SU-DHL-6 (cell line): ENCODE results near the gene GALNT15.

Experiments used
- H2AFZ ChIP-seq: fragments of 200-600 bp; sonication (generic); 2 replicates; pipeline ENCODE4 v1.6.1; 2014; ENCODE audit warnings: low read depth, mild to moderate bottlenecking, moderate library complexity, mixed read lengths, antibody characterized with exemption, low read length; ENCODE audit not compliant: severe bottlenecking
- H3F3A ChIP-seq: fragments of 200-600 bp; shearing (Covaris generic); 2 replicates; pipeline ENCODE4 v1.6.0; 2016; ENCODE audit warnings: antibody characterized with exemption, mild to moderate bottlenecking; ENCODE audit not compliant: insufficient read depth
- H3K27ac ChIP-seq: fragments of 200-600 bp; sonication (generic); 2 replicates; pipeline ENCODE4 v1.5.1; 2016; ENCODE audit warnings: low read depth, mild to moderate bottlenecking, low read length, moderate library complexity, mixed read lengths
- H3K27me3 ChIP-seq: fragments of 200-600 bp; sonication (generic), shearing (Covaris generic); 2 replicates; pipeline ENCODE4 v1.6.0; 2014; ENCODE audit warnings: mild to moderate bottlenecking, low read length
- H3K36me3 ChIP-seq: fragments of 200-600 bp; sonication (generic); 2 replicates; pipeline ENCODE4 v1.6.1; 2014; ENCODE audit warnings: mild to moderate bottlenecking, low read length, mixed read lengths
- H3K4me2 ChIP-seq: fragments of 300-600, 200-600 bp; shearing (Covaris generic), sonication (generic); 2 replicates; pipeline ENCODE4 v1.6.0; 2014; ENCODE audit warnings: low read length, low read depth, mild to moderate bottlenecking; ENCODE audit not compliant: poor library complexity, severe bottlenecking
- H3K4me3 ChIP-seq: fragments of 200-600 bp; sonication (generic); 2 replicates; pipeline ENCODE4 v1.5.1; 2014; ENCODE audit warnings: antibody characterized with exemption, low read length, mild to moderate bottlenecking, mixed read lengths; ENCODE audit not compliant: insufficient read depth, poor library complexity, severe bottlenecking
- H3K79me2 ChIP-seq: fragments of 200-600 bp; sonication (generic); 2 replicates; pipeline ENCODE4 v1.6.1; 2014; ENCODE audit warnings: mild to moderate bottlenecking, low read length, moderate library complexity; ENCODE audit not compliant: insufficient read depth
- H3K9ac ChIP-seq: fragments of 200-600 bp; sonication (generic); 2 replicates; pipeline ENCODE4 v1.7.0; 2014; ENCODE audit warnings: mild to moderate bottlenecking, low read length
- H3K9me2 ChIP-seq: fragments of 200-600 bp; sonication (generic); replicated peaks from 2 replicates; pipeline ENCODE4 v1.6.1; 2014; ENCODE audit warnings: low read length; ENCODE audit not compliant: insufficient read depth
- H3K9me3 ChIP-seq: fragments of 200-600 bp; sonication (generic); 2 replicates; pipeline ENCODE4 v1.6.1; 2014; ENCODE audit warnings: low read length, mixed read lengths; ENCODE audit not compliant: insufficient read depth
- H4K20me1 ChIP-seq: fragments of 200-600 bp; sonication (generic); 2 replicates; pipeline ENCODE4 v1.6.1; 2014; ENCODE audit warnings: low read depth, mild to moderate bottlenecking, antibody characterized with exemption, low read length, moderate library complexity, mixed read lengths
- EZH2phosphoT487 ChIP-seq: fragments of 200-600 bp; sonication (generic), shearing (Covaris generic); conservative IDR thresholded peaks from 2 replicates; pipeline ENCODE4 v1.6.1; 2018; ENCODE audit warnings: mild to moderate bottlenecking, antibody characterized with exemption, low read length, moderate library complexity, mixed read lengths
- TF ChIP-seq, protein P1 (sequence below): fragments of 200-600 bp; sonication (generic); IDR thresholded peaks from one replicate; pipeline ENCODE4 v1.5.1; 2017; ENCODE audit warnings: antibody characterized with exemption, mild to moderate bottlenecking, low read length, moderate library complexity; ENCODE audit not compliant: insufficient read depth, poor library complexity, severe bottlenecking

GALNT15 gene

DNA sequence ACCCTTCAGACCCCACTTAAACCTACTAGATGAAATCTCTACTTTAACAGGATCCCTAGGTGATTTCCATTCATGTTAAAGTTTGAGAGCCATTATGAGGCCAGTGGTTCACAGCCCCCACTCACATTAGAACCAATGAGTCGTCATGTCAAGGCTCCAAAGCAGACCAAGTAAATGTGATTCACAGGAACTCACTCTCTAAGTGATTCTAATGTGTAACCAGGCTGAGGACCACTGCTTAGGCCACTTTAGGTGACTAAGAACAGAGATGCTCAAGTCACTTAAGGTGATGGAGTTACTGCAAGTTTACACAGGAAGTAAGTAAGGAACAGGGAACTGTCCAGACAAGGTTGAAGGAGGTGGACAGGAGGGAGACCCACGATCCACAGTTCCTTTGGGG lies 7.7 kb downstream of the GALNT15 start:
- no peaks in the 10 kb centered on the region for H3F3A ChIP-seq
- H3K4me2 ChIP-seq: no peak overlapping the region
- no peak overlapping the region for H2AFZ ChIP-seq
- H3K27me3 ChIP-seq: no peaks in the 10 kb centered on the region
- H3K4me3 ChIP-seq: no peak overlapping the region
- no peaks in the 10 kb centered on the region for H3K9me3 ChIP-seq
- no peaks in the 10 kb centered on the region for H3K9me2 ChIP-seq
- TF ChIP-seq EZH2phosphoT487: no peak
- TF ChIP-seq, protein P1, sequence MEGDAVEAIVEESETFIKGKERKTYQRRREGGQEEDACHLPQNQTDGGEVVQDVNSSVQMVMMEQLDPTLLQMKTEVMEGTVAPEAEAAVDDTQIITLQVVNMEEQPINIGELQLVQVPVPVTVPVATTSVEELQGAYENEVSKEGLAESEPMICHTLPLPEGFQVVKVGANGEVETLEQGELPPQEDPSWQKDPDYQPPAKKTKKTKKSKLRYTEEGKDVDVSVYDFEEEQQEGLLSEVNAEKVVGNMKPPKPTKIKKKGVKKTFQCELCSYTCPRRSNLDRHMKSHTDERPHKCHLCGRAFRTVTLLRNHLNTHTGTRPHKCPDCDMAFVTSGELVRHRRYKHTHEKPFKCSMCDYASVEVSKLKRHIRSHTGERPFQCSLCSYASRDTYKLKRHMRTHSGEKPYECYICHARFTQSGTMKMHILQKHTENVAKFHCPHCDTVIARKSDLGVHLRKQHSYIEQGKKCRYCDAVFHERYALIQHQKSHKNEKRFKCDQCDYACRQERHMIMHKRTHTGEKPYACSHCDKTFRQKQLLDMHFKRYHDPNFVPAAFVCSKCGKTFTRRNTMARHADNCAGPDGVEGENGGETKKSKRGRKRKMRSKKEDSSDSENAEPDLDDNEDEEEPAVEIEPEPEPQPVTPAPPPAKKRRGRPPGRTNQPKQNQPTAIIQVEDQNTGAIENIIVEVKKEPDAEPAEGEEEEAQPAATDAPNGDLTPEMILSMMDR: no peak
- no peaks in the 10 kb centered on the region for H3K36me3 ChIP-seq
- H4K20me1 ChIP-seq: no peaks in the 10 kb centered on the region
- H3K79me2 ChIP-seq: no peaks in the 10 kb centered on the region
- H3K9ac ChIP-seq: no peak overlapping the region
- no peak overlapping the region for H3K27ac ChIP-seq

DNA sequence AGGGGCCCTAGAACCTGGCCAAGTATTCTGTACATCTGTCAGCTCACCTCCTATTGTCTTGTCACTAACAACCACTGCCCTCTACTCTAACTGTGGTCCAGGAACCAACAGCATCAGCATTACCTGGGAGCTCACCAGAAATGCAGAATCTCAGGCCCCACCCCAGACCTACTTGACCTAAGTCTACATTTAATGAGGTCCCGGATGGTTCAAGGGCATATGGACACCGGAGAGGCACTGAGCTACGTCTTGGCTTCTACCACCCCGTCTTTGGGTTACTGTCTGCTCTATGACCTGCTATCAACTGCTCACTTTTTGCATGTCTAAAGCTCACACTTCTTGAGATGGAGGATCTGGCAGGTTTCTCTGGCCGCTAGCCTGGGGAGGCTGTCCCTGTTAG lies 8.1 kb downstream of the GALNT15 start:
- Histone ChIP-seq H3K9ac (no peak overlapping the region), H4K20me1 (no peaks in the 10 kb centered on the region), H3K9me3 (no peaks in the 10 kb centered on the region), H3F3A (no peaks in the 10 kb centered on the region), H3K27me3 (no peaks in the 10 kb centered on the region), H3K4me2 (no peak overlapping the region), H3K79me2 (no peaks in the 10 kb centered on the region), H2AFZ (no peak overlapping the region), H3K9me2 (no peaks in the 10 kb centered on the region), H3K27ac (no peak overlapping the region), H3K36me3 (no peaks in the 10 kb centered on the region), H3K4me3 (no peak overlapping the region)
- TF ChIP-seq EZH2phosphoT487: no peak
- TF ChIP-seq, protein P1: no peak

GRCh38 chr3:16183082-16183481 lies 8.6 kb downstream of the GALNT15 start:
- H3K9me3 ChIP-seq: no peaks in the 10 kb centered on the region
- TF ChIP-seq EZH2phosphoT487: no peak
- TF ChIP-seq, protein P1: no peak
- H3F3A ChIP-seq: no peaks in the 10 kb centered on the region

More at GRCh38 chr3:16183082-16183481, 8.6 kb downstream of the GALNT15 start:
- Histone ChIP-seq H3K4me3 (no peak overlapping the region), H3K4me2 (no peak overlapping the region), H3K79me2 (no peaks in the 10 kb centered on the region), H2AFZ (no peak overlapping the region), H4K20me1 (no peaks in the 10 kb centered on the region), H3K36me3 (no peaks in the 10 kb centered on the region), H3K9ac (no peak overlapping the region), H3K27me3 (no peaks in the 10 kb centered on the region), H3K27ac (no peak overlapping the region), H3K9me2 (no peaks in the 10 kb centered on the region)
